Choroid plexus epithelial cell (primary cell): ENCODE measurements around the gene SGIP1.

ENCODE experiments used
- DNase-seq: peaks from one replicate; pipeline ENCODE4 v3.0.0-alpha.2; 2010; ENCODE audit warnings: low read depth
- H3K4me3 ChIP-seq: 2 replicates; pipeline ENCODE4 v1.5.1; 2011; ENCODE audit warnings: low read depth, mild to moderate bottlenecking, control low read depth, low read length, moderate library complexity
- CTCF ChIP-seq: conservative IDR thresholded peaks from 2 replicates; pipeline ENCODE4 v1.5.1; 2011; ENCODE audit warnings: low read depth, mild to moderate bottlenecking, control low read depth, inconsistent platforms, low read length, moderate library complexity

The SGIP1 gene

DNA sequence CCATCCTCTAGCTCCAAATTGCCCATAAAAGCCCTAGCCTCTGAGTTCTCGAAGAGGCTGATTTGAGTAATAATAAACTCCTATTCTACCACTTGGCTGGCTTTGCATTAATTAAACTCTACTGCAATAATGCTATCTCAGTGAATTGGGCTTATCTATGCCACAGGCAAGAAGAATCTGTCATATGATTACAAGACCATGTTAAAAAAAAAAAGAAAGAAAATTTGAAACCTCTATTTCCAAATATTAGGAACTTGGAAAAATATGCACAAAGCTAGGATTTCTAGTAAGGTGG is 27.6 kb upstream of the SGIP1 start:
- no peak for DNase-seq
- TF ChIP-seq CTCF, result no peak
- H3K4me3 ChIP-seq, result no peak overlapping the region

GRCh38 chr1:66506991-66507390 is 27.0 kb upstream of the SGIP1 start:
- DNase-seq, result peak; percentile 19
- TF ChIP-seq CTCF, result no peak
- H3K4me3 ChIP-seq, result no peak overlapping the region

- DNase-seq, result no peak
- H3K4me3 ChIP-seq, result no peak overlapping the region
- no peak for TF ChIP-seq CTCF
Observed at GRCh38 chr1:66510407-66510806, 23.5 kb upstream of the SGIP1 start.

DNA sequence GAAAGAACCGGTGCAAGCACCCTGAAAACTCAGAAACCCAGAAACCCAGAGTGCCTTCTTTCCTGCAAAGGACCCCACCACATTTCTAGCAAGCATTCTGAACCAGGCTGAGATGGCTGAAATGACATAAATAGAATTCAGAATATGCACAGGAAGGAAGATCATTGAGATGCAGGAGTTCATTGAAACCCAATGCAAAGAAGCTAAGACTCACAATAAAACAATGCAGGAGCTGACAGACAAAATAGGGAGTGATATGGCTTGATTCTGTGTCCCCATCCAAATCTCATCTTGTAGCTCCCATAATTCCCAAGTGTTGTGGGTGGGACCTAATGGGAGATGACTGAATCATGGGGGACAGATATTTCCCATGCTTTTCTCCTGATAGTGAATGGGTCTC is 22.8 kb upstream of the SGIP1 start:
- no peak for DNase-seq
- H3K4me3 ChIP-seq, result no peak overlapping the region
- no peak for TF ChIP-seq CTCF

- DNase-seq, result no peak
- TF ChIP-seq CTCF, result no peak
- H3K4me3 ChIP-seq, result no peak overlapping the region
Observed at GRCh38 chr1:66517959-66518358, 16.0 kb upstream of the SGIP1 start.

- no peak for TF ChIP-seq CTCF
Observed at GRCh38 chr1:66518654-66519053, 15.3 kb upstream of the SGIP1 start.

DNA sequence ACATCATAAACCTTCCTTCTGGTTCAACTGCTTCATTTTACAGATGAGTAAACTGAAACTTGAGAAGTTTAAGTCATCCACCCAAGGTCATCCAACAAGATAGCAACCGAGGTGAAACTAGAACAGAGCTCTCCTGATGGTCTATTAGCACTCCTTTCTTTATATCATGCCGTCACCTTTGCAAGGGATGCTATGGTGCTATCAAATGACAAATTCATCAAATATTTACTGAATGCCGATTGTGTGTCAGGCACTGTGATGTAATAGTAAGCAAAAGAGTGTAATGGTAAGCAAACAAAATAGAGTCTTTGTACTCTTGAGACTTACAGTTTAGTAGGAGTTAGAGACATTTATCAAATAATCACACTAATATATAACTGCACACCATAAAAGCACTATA is 14.0 kb upstream of the SGIP1 start:
- DNase-seq, result no peak
- no peak for TF ChIP-seq CTCF

More at GRCh38 chr1:66518654-66519053, 15.3 kb upstream of the SGIP1 start:
- H3K4me3 ChIP-seq, result no peak overlapping the region
- DNase-seq, result no peak

More for the DNA sequence above, 14.0 kb upstream of the SGIP1 start:
- H3K4me3 ChIP-seq, result no peak overlapping the region
